CD4-positive, alpha-beta T cell treated with Interleukin-6 for 4 hours (primary cell): ENCODE results near the gene HSH2D.
"Not testable (repeated sequence)": the region's sequence is repeated elsewhere in the genome, so short reads cannot be mapped to it uniquely, and the experiment has no call there.

Experiments used
- DNase-seq: peaks from one replicate; pipeline ENCODE4 v3.0.0-alpha.2; 2020; ENCODE audit warnings: mixed read lengths

The HSH2D gene

DNA sequence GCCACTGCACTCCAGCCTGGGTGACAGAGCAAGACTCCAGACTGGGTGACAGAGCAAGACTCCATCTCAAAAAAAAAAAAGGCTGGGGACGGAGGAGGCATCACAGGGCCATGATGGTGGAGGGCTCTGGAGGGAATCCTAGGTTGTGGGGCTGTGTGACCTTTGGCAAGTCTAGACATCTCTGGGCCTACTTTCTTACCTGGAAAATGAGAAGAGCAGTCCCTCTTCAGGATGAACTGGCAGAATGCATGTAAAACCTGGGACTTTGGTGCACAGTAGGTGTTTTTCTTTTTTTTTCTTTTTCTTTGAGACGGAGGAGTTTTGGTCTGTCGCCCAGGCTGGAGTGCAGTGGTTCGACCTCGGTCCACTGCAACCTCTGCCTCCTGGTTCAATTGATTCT, 16.2 kb downstream of the HSH2D start:
- DNase-seq = no peak

GRCh38 chr19:16160445-16160942, 17.0 kb downstream of the HSH2D start:
- no peak for DNase-seq

GRCh38 chr19:16160943-16161560, 17.6 kb downstream of the HSH2D start:
- no peak for DNase-seq

DNA sequence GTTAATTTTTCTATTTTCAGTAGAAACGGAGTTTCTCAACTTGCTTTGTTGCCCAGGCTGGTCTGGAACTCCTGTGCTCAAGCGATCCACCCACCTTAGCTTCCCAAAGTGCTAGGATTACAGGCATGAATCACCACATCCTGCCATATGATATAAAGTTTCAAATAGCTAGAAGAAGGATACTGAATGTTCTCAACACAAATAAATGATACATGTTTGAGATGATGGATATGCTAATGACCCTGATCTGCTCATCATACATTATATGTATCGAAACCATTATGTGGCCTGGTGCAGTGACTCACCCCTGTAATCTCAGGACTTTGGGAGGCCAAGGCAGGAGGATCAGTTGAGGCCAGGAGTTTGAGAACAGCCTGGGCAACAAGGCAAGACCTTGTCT, 18.4 kb downstream of the HSH2D start:
- no peak for DNase-seq

- no peak for DNase-seq
Measured at GRCh38 chr19:16164222-16164890, 20.9 kb downstream of the HSH2D start.

DNA sequence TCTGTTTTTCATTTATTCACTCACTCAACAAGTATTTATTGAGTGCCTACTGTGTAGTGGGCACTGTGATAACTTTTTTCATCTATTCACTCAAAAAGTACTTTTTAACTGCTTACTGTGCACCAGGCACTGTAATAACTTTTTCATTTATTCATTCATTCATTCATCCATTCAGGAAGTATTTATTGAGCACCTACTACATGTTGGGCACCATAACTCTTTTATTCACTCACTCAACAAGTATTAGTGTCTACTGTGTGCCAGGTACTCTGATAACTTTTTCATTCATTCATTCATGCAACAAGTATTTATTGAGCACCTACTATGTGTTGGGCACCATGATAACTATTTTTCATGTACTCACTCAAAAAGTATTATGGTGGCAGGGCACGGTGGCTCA, 22.9 kb downstream of the HSH2D start:
- no peak for DNase-seq

DNA sequence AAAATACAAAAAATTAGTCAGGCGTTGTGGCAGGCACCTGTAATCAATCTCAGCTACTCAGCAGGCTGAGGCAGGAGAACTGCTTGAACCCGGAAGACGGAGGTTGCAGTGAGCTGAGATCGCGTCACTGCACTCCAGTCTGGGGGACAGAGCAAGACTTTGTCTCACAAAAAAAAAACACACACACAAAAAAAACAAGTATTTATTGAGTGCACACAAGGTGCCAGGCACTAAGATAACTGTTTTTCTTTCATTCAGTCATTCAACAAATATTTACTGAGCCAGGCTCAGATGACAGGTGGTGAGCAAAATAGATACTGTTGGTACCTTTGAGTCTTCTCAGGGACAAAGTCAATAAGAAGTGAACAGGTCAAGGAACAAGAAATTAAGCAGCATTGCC, 23.6 kb downstream of the HSH2D start:
- no peak for DNase-seq

GRCh38 chr19:16168465-16169081, 25.1 kb downstream of the HSH2D start:
- no peak for DNase-seq

- DNase-seq = no peak
Measured at GRCh38 chr19:16170134-16170533, 26.6 kb downstream of the HSH2D start.

DNA sequence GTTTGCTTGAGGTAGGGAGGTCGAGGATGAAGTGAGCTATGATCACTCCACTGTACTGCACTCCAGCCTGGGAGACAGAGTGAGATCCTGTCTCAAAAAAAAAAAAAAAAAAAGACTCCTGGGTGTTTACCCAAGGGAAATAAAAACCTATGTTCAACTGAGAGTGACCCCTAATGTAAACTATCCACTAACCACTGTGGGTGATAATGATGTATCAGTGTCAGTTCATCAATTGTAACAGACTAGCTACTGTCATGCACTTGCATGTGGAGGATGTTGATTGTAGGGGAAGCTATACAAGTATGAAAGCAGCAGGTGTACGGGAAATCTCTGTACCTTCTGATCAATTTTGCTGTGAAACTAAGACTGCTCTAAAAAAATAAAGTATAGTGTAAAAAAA, 32.5 kb downstream of the HSH2D start:
- DNase-seq = no peak

GRCh38 chr19:16178866-16179265, 35.4 kb downstream of the HSH2D start:
- DNase-seq = not testable (repeated sequence)

DNA sequence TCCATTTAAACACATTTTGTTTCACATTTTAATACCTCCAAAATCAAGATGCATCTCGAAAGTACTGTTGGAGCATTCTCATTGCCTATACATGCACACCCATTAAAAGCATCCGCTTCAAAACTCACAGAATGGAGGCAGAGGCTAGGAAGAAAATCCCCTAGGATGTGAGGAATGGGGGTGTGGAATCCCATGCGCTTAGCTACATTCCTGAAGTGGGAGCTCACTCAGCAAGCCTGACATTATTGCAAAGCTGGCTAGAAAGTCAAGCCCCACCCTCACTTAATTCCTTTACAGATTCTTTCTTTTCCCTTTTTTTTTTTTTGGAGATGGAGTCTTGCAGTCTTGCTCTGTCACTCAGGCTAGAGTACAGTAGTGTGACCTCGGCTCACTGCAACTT, 37.1 kb downstream of the HSH2D start:
- no peak for DNase-seq

DNA sequence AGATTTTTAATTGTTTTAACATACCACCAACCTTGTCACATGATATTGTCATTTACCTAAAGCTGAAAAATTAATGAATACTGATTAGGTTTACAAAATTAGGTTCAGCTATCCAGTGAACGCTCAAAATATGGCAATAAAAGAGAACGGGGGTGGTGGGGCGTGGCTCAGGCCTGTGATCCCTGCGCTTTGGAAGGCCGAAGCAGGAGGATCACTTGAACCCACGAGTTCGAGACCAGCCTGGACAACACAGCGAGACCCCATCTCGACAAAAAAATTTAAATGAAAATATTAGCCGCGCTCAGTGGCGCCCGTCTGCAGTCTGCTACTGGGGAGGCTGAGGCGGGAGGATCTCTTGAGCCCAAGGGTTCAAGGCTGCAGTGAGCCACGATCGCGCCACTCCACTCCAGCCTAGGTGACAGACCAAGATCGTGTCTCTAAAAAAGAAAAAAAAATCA, 41.2 kb downstream of the HSH2D start:
- DNase-seq = no peak

GRCh38 chr19:16185123-16185767, 41.8 kb downstream of the HSH2D start, which contains the start of gene FAM32A:
FAM32A (plus strand) TSS chr19:16185410; CDS start chr19:16185443, 33 bp downstream.
- peak; percentile 99 for DNase-seq

DNA sequence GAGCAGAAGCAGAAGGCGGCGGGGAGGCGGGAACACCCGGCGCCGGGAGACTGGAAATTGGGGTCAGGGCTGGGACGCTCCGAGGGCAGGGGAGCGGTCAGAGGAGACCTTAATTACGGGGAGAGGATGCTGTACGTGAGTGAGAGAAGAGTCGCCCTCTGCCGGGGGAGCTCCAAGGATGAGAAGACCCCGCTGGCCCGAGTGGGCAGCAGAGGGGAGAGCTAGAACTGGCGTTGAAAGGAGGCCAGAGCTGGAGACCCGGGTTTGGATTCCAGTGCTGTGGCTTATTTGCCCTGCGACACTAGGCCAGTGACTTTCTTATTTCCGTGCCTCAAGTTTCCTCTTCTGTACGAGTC, 42.3 kb downstream of the HSH2D start:
- DNase-seq = peak; percentile 47

DNA sequence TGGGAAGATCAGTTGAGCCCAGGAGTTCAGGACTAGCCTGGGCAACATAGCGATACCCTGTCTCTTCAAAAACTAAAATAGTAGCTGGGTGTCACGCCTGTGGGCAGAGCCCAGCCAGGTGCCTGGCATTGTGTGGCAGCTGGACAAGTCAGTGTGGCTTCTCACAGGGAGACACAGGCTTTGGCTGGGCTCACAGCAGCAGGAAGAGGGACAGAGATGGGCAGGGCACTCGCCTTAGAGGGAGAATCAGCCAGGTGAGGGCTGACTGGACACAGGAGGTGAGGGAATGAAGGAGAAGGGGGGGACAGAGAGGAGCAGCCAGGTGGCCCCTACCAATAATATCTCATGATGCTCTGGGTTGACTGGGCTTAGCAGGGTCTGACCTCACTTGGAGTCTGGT, 45.0 kb downstream of the HSH2D start:
- DNase-seq = no peak

DNA sequence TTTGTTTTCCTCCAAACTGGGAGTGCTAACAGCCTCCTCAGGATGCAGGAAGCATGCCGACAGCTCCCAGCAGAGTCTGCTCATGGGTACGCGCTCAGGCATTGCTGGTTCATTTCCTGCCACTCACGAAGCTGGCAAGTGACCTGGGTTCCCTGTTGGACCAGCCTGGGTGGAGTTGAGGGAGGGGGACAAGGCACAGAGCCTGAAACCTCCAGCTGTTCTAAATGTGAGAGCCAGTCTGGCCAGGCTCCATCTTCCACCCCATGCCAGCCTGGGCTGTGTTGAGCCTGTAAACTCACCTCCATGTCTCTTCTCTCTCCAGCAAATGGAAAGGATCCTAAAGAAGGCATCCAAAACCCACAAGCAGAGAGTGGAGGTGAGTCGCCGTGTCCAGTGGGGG, 46.7 kb downstream of the HSH2D start:
- no peak for DNase-seq

GRCh38 chr19:16190736-16191135, 47.3 kb downstream of the HSH2D start:
- no peak for DNase-seq

- no peak for DNase-seq
Measured at GRCh38 chr19:16191216-16191908, 47.9 kb downstream of the HSH2D start.

GRCh38 chr19:16193466-16193865, 50.0 kb downstream of the HSH2D start:
- no peak for DNase-seq

- DNase-seq = no peak
Measured at GRCh38 chr19:16197188-16197621, 53.7 kb downstream of the HSH2D start.

- DNase-seq = peak; percentile 99
Measured at GRCh38 chr19:16197622-16198369, 54.3 kb downstream of the HSH2D start, which contains the start of gene AP1M1. AP1M1 (plus strand) TSS chr19:16197911; CDS start chr19:16198027, 116 bp downstream.
